SKM-1 treated with dmso at 0.1 percent for 144 hours (cell line): ENCODE measurements around the gene TMEM9.

Experiments
- DNase-seq: peaks from one replicate; lab custom pipeline; 2025; ENCODE audit not compliant: unreplicated experiment; lab: John Stamatoyannopoulos, UW

TMEM9 gene

DNA sequence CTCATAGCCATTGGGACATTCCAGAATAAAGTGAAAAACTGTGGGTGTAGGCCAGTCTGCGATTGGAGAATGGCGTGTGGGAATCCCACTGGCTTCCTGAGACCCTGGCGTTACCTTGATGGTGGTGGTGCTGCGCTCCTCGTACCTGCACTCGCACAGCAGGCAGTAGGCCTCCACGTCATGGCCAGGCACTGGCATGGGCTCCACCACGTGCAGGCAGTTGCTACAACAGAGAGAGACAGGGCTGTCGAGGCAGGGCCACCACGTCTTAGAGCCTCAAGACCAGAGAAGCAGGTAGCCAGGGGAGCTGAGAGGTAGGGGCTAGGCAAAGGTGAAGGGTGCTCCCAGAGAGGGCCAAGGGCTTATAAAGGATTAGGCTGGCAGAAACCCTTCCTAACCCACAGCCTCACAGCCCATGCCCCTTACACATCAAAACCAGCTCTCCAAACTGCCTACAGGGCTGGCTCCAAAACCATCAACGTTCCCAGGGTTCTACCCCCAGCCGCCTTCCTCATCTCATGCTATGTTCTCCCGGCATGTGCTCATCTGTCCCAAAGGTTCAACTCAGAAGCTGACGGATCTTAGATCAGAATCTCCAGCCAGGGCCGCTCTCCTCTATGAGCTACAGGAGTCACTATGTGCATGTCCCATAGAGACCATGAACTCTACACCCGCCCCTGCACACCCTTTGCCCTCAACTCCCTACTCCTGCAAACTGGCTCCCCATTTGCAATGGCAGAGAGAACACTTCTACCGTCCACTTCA lies 7.5 kb downstream of the TMEM9 start:
- DNase-seq, result no peak

DNA sequence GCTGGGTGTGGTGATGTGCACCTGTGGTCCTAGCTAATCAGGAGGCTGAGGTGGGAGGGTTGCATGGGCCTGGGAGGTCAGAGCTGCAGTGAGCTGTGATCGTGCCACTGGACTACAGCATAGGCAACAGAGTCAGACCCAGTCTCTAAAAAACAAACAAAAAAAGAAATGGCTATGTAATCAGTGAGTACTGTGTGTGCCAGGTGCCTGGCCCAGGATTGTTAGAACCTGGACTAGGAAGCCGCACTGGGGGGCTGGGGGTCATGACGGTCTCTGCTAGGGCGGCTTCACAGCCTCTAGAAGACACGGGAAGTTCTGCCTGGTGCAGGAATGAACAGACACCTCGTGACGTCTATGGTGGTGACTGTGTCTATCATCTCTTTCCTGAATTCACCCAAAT lies 8.5 kb downstream of the TMEM9 start:
- no peak for DNase-seq

DNA sequence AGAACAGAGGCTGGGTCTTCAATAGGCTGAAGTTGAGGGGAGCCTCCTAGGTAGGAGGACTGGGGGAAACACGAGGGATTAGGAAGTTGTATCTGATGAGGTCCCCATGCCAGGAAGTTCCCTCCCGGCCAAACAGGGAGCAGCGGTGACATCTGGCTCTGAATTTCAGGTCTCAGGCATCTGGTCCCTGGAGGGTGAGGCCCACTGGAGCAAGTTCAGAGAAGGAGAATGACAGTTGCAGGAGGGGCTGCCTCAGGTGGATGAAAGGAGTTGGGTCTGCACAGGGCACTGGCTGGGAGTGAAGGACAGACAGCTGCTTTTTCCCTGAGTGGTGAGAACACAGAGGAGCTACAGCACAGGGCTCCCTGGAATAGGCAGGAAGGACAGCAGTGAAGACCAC lies 9.1 kb downstream of the TMEM9 start:
- no peak for DNase-seq

DNA sequence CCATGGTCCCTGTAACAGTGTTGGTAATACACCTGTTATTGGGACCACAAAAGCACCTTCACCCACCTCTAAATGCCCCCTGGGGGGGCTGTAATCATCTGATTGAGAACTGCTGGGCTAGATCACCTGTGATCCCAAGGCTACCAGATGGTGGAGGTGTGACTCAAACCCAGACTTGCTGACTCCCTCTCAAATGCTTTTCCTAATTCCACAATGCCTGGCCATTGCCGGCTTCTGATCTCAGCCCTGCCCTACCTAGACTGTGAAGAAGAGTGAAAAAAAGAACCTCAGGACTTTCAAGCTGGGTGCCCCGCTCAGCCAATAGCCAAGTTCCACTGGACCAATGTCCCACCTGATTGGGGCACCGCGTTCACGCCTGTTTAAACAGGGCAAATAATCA lies 9.6 kb downstream of the TMEM9 start:
- DNase-seq, result no peak

DNA sequence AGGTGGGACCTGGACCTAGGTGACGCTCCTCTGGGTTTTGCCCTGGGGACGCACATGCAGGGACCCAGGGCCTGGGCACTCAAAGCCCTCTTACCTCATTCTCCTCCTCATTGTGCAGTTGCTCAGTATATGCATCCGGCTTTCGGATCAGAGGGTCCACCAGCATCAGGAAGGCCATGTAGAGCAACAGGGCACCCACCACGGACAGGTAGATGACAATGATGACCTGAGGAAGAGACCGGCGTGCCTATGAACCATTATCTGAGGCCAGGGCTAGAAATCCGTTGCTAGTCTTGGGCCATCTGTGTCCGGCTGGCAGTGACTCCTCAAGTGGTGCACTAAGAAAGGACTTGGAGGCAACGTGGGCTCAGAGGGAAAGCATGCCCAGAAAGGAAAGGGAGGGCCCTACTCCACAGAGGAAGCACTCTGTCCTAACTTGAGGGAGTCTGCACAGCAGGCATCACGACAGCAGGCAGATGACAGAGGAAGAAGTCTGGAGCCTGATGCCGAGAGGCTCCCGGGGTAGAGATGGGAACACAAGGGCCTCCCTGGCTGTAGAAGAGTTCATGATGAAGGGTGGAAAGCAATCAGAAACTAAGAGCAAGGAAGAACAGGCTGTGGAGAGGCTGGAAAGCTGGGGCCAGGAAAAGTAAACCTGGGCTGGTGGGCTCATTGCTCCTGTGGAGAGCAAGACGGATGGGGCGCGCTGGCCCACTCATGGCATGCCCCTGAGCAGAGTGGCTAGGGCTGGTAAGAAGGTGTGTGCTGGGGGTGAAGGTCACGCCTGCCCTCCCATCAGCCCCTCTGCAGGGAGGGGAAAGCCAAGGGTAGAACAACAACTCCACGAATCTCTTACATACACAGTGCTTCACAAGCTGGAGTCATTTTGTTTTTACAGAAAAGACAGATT lies 10.3 kb downstream of the TMEM9 start:
- DNase-seq, result no peak

DNA sequence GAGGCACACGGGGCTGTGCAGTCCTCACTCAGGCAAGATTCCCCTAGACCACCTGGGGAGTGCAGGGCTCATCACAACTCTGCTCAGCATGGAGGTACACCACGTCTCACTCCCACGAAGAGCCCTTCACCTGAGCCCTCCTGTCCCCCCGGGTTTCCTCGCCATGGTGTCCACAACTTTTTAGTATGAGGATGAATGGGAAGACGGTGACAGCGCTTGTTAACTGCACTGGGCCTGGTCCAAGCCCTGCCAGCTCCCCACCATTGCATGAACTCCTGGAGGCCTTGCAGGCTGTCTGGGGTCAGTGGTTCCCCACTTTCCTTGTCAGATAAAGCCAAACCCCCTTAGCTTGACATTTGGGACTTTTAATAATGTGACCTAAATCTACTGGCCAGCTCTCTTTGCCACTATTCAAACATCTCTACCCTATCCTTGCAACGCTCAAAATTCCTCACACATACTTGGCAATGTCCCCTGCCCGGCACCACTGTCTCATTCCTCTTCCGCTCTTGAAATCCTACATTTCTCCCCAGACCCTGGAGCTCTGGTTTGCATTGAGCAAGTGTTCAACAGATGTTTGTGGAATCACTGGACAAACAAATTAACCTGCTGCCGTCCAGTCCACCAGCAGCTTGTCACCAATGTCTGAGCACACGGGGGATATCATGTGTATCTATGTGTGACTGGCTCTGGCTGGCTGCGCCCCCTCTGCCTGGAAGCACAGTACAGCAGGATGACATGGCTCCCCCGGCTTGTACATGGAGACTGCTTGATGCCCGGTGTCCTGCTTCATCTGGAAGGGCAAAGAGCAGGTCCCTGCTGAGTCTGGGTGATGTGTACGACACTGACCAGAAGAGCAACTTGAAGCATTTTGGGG lies 11.2 kb downstream of the TMEM9 start:
- no peak for DNase-seq

DNA sequence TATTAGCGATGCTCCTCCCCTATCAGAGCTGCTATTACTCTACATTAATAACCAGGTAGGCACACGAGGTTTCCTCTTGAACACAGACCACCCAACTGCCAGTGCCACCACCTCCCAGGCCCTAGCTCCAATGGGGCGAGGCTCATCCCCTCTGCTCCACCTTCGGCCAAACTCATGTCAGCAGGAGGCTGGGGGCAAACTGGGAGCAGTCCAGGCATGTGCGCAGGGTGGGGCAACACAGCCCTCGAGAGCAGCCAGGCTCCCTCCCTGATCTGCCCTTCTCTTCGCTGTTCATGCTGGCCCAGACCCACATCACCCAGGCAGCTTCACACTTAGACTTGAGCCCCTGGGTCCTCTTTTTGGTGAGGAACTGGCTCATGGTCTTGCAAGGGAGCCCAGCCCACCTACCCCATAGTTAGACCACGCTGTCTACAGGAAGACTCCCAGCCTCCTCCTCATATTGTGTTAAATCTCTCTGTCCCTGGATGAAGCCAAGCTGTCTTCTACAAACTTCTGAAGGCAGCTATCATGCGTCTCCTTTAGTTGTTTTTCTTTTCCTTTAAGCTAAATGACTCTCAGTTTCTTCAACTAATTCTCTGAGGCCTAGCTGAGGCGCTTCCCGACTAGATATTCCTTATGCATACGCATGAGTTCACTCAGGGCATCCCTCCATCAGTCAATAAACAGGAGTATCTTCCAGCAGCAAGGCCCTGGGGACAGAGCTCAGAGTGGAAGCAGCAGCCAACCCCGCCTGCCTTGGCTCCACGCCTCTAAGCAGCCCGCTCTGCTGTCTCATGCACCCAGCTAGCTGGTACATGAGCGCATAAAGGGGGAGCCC lies 12.0 kb downstream of the TMEM9 start:
- DNase-seq, result no peak

DNA sequence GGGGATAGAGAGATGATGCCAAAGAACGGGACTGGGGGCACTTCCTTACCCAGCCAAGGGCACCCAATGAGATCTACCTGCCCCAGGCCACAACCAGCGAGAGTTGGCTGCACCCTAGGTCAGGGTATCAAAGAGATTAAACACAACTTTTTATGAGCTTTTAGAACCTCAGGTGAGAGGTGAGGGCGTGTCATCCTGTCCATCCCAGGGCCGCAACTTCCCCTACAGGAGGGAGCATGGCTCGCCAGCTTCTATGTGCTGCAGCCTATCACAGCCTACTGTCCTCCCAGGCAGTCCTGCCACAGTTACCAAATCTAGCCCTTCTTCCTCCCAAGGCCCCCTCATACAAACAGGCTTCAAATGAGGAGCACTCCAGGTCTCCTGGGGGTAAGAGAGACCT lies 12.9 kb downstream of the TMEM9 start:
- DNase-seq, result no peak

DNA sequence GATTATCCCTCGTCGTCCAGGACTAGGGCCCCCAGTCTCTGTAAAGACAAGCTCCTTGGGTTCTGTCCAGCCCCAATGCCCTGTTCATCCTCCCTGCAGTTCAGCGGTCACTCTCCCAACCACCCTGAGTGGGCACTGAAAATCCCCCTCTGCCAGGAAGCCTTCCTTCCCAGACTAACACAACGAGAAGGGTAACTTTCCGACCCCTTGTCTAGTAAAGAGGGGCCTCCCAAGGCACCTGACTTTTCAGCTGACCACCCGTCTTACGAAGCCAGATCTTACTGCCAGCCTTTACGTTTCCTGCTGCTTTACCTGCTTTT lies 13.4 kb downstream of the TMEM9 start:
- no peak for DNase-seq

DNA sequence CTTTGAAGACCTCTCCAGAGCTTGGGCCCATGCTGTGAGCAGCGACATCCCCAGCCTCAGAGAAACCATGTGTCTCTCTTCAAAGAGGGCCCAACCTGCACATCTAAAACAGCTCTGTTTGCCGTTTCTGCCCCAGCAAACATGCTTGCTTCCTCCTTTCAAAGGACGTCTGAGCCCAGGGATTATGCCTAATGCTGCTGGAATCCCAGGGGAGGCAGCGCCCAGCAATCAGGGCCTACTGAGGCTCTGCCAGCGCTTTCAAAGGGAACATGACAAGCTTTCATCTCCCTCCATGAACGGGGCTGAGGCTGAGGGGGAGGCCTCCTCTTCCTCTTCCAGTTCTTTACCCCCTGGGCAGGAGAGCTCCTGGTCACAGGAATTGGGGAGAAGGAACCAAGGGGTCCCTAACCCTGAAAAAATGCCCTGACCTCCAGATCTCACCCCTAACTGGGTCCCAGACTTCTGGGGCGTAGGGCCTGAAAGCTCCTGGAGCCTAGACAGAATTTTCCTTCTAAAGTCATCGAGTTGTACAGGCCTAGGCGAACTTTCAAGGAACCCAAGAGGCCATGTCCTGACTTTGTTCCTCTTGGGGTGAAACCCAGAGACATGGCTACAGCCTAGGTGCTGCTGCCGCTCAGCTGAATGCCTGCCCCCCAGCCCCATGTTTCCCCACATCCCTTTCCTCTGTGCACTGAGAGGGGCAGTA lies 13.9 kb downstream of the TMEM9 start:
- no peak for DNase-seq

DNA sequence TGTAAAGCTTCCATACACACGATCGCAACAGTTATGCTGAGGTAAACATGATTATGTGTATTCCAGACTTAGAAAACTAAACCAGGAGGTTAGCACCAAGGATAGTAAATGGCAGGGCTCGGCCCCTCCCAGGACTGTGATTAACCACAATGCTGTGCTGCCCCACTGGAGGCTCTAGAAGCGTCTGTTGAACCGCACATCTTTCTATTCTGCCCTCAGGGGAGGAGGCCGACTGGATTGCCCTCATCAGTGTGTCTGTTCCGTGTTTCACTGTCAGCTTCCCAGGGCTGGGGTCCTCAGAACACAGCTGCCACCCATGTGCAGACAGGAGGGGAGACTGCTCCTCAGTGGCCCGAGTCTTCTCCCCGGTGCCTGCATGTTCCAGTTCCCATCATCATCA lies 14.5 kb downstream of the TMEM9 start:
- DNase-seq, result no peak

DNA sequence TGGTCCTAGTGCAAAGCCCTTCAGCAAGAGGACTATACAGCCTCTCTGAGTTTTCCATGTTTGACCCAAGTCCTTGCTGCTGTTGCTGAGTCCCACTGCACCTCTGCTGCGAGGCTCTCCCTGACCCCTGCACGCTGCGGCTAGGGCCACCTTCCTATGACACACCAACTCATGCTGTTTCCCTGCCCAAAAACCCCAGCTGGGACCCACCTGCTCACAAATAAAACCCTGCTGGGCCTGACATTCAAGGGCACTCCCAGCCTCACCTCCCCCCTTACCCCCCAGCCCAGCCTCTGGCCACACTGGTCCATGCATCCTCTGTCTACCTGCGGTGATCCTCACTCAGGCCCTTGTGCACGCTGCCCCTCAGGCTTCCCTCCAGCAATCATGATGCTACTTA lies 15.0 kb downstream of the TMEM9 start:
- no peak for DNase-seq

DNA sequence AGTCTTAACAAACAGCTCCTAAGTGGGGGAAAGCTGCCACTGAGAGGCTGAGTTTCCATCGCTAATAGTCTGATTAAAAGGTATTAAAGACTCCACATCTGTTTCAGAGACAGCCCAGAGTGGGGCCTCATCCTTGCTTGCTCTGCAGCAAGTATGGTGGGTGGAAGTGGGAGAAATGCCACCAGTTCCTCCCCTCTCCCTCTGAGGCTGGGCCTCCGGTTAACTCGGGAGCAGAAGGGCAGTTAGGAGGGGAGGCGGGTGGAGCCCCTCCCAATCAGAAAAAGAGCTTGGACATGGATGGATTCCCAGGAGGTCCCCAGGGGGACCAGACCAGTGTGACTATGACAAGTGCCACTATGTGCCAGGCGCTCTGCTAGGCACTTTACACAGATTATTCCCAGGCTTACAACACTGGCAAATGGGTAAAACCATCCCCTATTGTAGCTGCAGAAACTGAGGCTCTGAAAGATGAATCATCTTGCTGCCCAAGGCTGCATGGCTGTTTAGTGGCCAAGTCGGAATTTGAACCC lies 15.9 kb downstream of the TMEM9 start:
- DNase-seq, result no peak

DNA sequence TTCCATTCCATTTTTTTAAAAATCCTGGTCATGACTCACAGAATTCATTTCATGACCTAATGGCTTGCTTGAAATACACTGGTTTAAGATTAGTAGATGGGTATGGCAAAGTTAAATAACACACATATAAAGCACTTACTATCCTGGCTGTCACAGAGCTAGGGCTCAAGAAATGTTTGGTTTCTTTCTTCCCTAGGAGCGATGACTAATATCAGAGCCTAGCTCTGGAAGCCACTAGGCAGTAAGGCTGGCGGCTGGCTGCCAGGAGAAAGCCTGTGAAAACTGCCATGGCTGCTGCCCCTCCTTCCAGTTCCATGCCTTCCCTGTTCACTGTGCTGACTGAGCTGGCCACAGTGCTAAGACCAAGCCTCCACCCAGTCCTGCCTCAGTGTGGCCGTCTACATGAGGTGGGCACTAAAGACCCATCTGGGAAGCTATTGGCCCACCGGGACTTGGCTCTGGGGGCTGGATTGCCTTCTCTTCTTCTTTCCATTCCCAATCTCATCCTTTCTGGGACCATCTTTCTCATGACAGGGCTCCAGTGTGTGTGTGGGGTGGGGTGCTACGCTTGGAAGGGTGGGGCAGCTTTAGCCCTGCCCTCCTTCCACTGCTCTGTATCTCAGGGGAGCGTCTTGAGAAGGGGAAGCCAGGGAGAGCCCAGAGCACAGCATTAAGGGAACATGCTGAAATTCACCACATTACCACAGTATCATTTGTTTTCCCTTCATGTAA lies 16.5 kb downstream of the TMEM9 start:
- DNase-seq, result no peak

DNA sequence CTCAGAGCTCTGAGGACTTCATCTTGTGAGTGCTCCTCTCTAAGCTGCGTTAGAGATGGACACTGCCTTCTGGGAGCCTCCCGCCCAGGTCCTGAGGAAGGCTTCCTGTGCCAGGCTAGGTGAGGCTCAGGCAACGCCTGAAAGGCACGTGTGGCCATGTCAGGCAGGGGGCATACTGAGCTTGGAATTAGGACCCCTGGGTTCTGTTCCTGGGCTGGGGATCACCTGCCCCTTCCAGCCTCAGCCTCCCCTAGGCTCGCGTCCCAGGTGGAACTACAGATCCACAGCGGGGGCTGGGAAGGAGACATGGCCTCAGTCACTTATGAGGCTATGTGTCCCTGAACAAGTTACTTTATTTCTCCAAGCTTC lies 17.3 kb downstream of the TMEM9 start:
- DNase-seq, result no peak

DNA sequence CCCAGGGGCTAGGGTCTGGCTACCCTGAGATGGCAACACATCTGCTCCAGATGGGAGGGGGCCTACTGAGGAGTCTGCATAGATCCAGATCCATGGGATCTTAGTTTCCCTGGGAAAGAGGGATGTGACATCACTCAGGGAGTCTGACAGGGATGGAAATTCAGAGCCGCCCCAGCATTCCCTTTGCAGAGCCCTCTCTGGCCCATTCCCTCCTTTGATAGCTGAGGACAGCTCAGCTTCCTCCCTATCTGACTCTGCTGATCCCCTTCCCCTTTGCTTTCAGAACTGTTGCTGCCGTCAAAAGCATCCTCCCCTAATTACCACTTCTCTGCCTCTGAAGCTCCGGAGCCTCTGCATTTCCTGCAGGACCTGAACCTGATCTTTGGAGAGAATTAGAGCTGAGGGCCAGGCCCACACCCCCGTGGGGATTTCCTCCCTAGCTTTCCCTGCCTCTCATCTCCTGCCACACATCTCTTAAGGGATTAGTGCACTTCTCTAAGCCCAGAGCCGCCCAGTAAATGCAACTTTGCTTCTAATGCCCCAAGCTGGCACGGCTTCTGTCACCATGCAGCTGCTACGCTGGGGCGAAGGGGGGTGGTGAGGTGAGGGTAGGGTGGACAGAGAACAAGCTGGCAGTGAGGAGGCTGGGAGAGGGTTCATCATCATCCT lies 17.8 kb downstream of the TMEM9 start:
- DNase-seq, result no peak

DNA sequence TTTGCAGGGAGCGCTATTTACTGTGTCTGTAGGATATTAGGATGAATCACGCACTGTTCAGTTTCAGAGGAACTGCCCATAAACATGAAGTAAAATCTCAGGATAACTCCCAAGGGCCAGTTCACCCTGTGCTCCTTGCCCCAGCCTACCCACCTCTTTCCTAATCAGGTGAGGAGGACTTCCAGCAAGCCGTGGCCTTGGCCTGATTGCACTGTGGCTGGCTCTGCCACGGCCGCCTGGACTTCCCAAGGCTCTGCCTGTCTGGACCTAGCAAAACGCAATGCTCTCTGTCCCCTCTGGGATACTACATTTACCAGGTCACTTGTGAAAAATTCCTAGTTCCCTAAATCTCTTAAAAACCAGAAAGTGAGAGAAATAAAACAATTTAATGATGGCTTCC lies 19.9 kb downstream of the TMEM9 start:
- no peak for DNase-seq

DNA sequence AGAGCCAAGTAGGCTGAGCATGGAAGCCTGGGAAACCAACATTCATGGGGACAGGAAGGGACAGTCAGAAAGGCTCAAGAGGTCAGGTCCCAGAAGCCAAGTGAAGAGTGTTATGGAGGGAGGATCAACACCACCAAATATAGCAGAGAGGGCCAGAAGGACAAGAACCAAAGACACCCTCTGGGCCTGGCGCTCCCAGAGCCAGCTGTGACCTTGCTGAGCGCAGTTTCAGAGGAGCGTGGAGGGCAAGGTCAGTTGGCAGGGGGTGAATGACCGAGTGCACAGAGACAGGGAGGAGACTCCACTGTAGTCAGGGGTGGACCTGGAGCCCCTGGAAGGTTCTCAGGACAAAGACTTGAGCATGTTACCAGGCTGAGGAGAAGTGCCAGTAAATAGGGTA lies 22.9 kb downstream of the TMEM9 start:
- no peak for DNase-seq

DNA sequence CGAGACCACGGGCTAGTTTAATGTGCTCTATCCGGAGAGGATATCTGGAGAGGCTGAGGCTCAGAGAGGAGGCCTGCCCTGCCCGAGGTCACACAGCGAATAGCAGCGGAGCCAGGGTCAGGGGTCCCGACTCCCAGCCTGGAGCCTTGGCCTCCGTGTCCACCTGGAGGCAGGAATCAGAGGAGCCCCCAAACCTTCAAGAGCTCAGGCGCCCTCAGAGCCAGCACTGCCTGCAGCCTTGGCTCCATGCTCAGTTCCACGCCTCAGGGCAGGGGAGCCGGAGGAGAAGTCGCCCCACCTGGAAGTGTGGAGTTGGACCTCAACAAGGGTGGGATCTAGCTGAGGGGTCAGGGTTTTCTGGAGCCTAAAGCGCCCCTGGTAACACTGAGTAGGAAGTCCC lies 25.3 kb downstream of the TMEM9 start:
- DNase-seq, result no peak
